Neutrophil (primary cell): ENCODE measurements around the gene TNIK.

Experiments
- H3K27ac ChIP-seq: fragments of 200-600 bp; sonication (generic); 2 replicates; pipeline ENCODE4 v1.5.1; 2016; ENCODE audit warnings: mild to moderate bottlenecking, moderate library complexity
- H3K27me3 ChIP-seq: fragments of 200-600 bp; sonication (generic); 2 replicates; pipeline ENCODE4 v1.6.0; 2016; ENCODE audit warnings: mild to moderate bottlenecking
- H3K36me3 ChIP-seq: fragments of 200-600 bp; sonication (generic); 2 replicates; pipeline ENCODE4 v1.5.1; 2017
- H3K4me1 ChIP-seq, 2 experiments: fragments of 200-600 bp in 1 of 2; sonication (generic) in 1 of 2; 1 replicate in 1 of 2; 2 replicates in 1 of 2; pipeline versions ENCODE4 v1.5.1 to v1.6.1; 2013 to 2016; ENCODE audit warnings: low read depth in 1 of 2, low read length in 1 of 2, mild to moderate bottlenecking in 1 of 2, moderate library complexity in 1 of 2; ENCODE audit not compliant: control insufficient read depth in 1 of 2, insufficient read depth in 1 of 2
- H3K4me3 ChIP-seq, 2 experiments: fragments of 200-600 bp in 1 of 2; sonication (generic) in 1 of 2; 1 replicate in 1 of 2; 2 replicates in 1 of 2; pipeline ENCODE4 v1.5.1; 2013 to 2016; ENCODE audit warnings: low read depth in 1 of 2, low read length in 1 of 2, mild to moderate bottlenecking in 1 of 2, moderate library complexity in 1 of 2
- H3K9me3 ChIP-seq: fragments of 200-600 bp; sonication (generic); 2 replicates; pipeline ENCODE4 v1.5.1; 2016
- TF ChIP-seq, protein P1 (sequence below): fragments of 200-600 bp; sonication (generic); IDR thresholded peaks from 2 replicates; pipeline ENCODE4 v1.5.1; 2016; ENCODE audit warnings: antibody characterized with exemption

Gene TNIK

DNA sequence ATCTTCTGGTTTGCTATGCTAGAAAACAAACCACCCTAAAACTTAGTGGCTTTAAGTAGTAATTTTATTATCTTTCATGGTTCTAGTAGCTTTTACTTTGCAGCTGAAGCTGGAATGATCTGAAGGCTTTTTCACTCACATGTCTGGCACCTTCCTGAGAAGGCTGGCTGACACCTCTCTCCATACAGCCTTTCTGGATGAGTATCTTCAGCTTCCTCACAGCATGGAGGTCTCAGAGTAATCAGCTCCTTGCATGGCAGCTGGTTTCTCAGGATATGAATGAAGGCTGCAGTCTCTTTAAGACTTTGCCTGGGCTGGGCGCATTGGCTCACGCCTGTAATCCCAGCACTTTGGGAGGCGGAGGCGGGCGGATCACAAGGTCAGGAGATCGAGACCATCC lies 50.0 kb downstream of the TNIK start:
- Histone ChIP-seq H3K27ac (no peak overlapping the region), H3K4me3 (no peak overlapping the region), H3K4me1 (no peaks in the 10 kb centered on the region), H3K36me3 (no peaks in the 10 kb centered on the region), H3K9me3 (no peaks in the 10 kb centered on the region), H3K27me3 (no peaks in the 10 kb centered on the region)
- TF ChIP-seq, protein P1, sequence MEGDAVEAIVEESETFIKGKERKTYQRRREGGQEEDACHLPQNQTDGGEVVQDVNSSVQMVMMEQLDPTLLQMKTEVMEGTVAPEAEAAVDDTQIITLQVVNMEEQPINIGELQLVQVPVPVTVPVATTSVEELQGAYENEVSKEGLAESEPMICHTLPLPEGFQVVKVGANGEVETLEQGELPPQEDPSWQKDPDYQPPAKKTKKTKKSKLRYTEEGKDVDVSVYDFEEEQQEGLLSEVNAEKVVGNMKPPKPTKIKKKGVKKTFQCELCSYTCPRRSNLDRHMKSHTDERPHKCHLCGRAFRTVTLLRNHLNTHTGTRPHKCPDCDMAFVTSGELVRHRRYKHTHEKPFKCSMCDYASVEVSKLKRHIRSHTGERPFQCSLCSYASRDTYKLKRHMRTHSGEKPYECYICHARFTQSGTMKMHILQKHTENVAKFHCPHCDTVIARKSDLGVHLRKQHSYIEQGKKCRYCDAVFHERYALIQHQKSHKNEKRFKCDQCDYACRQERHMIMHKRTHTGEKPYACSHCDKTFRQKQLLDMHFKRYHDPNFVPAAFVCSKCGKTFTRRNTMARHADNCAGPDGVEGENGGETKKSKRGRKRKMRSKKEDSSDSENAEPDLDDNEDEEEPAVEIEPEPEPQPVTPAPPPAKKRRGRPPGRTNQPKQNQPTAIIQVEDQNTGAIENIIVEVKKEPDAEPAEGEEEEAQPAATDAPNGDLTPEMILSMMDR, result no peak

DNA sequence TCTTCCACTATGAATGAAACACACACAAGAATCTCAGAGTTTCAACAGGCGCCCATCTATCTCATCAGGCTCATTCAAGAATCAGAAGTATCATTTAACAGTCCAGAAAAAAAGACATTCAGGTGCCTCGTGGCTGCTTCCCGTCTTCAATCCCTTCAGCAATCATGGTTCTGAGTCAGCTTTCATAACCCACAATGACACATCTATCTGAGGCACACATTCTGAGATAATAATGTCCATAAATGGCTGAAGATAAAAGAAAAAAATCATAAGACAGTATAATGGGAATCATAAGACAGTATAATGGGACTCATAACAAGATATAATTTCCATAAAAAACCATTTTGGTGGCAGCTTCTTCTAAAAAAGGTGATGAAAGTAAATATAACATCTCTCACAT lies 52.4 kb downstream of the TNIK start:
- Histone ChIP-seq H3K4me3 (no peak overlapping the region), H3K27me3 (no peaks in the 10 kb centered on the region), H3K4me1 (no peaks in the 10 kb centered on the region), H3K9me3 (no peaks in the 10 kb centered on the region), H3K27ac (no peak overlapping the region), H3K36me3 (no peaks in the 10 kb centered on the region)
- TF ChIP-seq, protein P1, result no peak

DNA sequence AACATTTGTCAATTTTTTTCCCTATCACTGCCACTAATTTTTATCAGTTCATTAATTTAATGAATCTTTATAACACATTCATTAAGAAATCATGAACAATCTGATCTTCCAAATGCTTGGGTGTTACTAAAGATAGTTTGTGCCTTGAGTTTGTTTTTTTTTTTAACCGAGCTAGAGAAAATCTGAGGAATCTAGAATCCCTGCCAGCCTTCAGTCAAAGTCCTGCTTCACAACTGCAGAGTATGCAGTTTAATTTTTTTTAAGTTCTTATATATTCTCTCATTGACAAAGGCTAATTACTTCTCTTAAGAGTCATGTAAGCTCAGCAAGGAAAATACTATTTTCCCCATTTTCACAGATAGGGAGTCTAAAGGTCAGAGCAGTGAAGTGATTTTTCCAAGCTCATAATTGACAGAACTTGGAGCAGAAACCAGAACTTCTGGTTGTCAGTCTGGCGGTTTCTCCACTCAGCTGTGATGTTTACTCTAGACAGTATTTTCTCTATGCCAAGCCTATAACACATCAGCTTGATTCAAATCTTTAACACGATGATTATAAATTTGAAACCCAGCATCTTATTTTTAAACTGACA lies 55.7 kb downstream of the TNIK start:
- Histone ChIP-seq H3K9me3 (no peaks in the 10 kb centered on the region), H3K4me3 (no peak overlapping the region)
- TF ChIP-seq, protein P1, result no peak

DNA sequence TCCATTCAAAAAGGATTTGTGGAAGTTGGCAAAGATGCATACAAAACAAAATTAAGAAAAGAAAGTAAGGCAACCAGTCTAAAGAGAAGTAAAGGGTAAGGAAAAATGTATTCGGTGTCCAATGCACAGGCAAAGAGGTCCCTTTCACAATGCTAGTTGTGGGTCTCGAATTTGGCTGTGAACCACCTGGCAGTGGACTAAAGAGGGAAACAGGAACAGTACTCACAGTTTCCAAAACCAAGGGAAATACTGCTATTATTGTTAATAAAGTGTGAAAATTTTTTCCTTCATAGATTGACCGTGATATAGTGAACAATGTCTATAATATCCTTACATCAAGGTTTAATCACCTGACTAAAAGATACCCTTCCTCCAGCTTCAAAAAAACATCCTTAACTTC lies 57.9 kb downstream of the TNIK start:
- Histone ChIP-seq H3K4me3 (no peak overlapping the region), H3K36me3 (no peaks in the 10 kb centered on the region), H3K27ac (no peak overlapping the region), H3K4me1 (no peaks in the 10 kb centered on the region), H3K27me3 (no peaks in the 10 kb centered on the region), H3K9me3 (no peaks in the 10 kb centered on the region)
- TF ChIP-seq, protein P1, result no peak

More for the DNA sequence above, 55.7 kb downstream of the TNIK start:
- no peak overlapping the region for H3K27ac ChIP-seq
- H3K27me3 ChIP-seq, result no peaks in the 10 kb centered on the region
- H3K4me1 ChIP-seq, result no peaks in the 10 kb centered on the region
- H3K36me3 ChIP-seq, result no peaks in the 10 kb centered on the region

DNA sequence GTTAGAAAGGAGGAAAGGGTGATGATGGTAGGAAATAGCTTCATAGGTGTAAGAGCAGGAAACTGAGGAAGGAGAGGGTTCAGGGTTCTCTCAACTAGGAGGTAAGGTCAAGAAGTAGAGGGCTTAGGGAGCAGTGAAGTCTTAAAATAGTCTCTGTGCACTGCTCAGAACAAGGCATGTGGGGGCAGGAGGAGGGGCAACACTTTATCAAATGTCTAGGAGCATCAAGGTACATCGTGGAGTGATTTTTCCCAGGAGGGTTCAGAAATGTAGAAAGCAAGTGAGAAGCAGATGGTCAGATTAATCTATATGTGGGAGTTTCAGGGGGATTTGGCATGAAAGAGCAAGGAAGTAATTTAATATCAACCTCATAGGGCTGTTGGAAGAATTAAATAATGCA lies 58.8 kb downstream of the TNIK start:
- H3K27me3 ChIP-seq, result no peaks in the 10 kb centered on the region
- TF ChIP-seq, protein P1, result no peak
- H3K36me3 ChIP-seq, result no peaks in the 10 kb centered on the region
- no peak overlapping the region for H3K4me3 ChIP-seq
- no peak overlapping the region for H3K27ac ChIP-seq
- H3K4me1 ChIP-seq, result no peaks in the 10 kb centered on the region
- no peaks in the 10 kb centered on the region for H3K9me3 ChIP-seq

DNA sequence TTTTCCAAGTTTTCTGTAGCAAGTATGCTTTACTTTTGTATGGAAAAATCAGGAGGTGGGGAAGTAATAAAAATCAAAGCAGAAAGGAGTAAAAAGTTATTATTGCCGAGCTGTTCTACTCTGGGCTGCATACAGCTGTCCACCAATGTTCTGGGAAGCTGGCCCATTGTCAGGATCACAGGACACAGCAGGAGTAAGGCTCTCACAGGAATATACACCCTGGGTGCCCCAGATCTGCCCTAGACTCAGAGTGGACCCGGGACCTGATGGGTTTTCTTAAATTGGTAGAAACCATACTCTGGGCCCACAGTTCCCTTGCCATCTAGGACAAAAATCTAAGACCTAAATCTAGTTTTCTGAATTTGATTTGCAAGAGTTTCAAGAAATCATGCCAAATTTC lies 60.4 kb downstream of the TNIK start:
- no peak overlapping the region for H3K4me3 ChIP-seq
- no peaks in the 10 kb centered on the region for H3K4me1 ChIP-seq
- TF ChIP-seq, protein P1, result no peak
- H3K36me3 ChIP-seq, result no peaks in the 10 kb centered on the region
- no peak overlapping the region for H3K27ac ChIP-seq
- H3K27me3 ChIP-seq, result no peaks in the 10 kb centered on the region
- no peaks in the 10 kb centered on the region for H3K9me3 ChIP-seq
